Epithelial cell of proximal tubule (primary cell): ENCODE measurements around the gene LSG1. TPM values are rescaled to one million over a fixed set of nuclear protein-coding genes. Genes with fewer than 3 reads are reported as not detected.

Experiments
- DNase-seq: peaks from one replicate; pipeline ENCODE4 v3.0.0-alpha.2; 2011; ENCODE audit warnings: low read depth
- H3K4me3 ChIP-seq: 2 replicates; pipeline ENCODE4 v1.5.1; 2011; ENCODE audit warnings: low read depth, mild to moderate bottlenecking, low read length
- CTCF ChIP-seq: conservative IDR thresholded peaks from 2 replicates; pipeline ENCODE4 v1.5.1; 2012; ENCODE audit warnings: low read depth, mild to moderate bottlenecking, low read length
- total RNA-seq: library from RNA; depleted of rRNA; stranded (reverse); fragments of >200 nt; gene quantifications from 2 replicates; pipeline ENCODE4 v1.2.3, GENCODE V29; 2015

The LSG1 gene
- total RNA-seq, 1 donor from 2014 or later = 29.1 TPM

GRCh38 chr3:194687638-194688199 is 15.7 kb upstream of the LSG1 start:
- no peak for TF ChIP-seq CTCF
- H3K4me3 ChIP-seq = peak overlapping the region; percentile 24
- DNase-seq = no peak

- H3K4me3 ChIP-seq = peak overlapping the region; percentile 24
- TF ChIP-seq CTCF = no peak
- no peak for DNase-seq
These were observed 15.0 kb upstream of the LSG1 start for GRCh38 chr3:194686816-194687637.

GRCh38 chr3:194686414-194686815 is 14.4 kb upstream of the LSG1 start:
- TF ChIP-seq CTCF = no peak
- no peak for DNase-seq

GRCh38 chr3:194685718-194686413 is 13.9 kb upstream of the LSG1 start, which contains the start of gene FAM43A:
FAM43A (plus strand) TSS chr3:194685883; CDS start chr3:194686827, 944 bp downstream.
- DNase-seq = no peak
- peak; percentile 22 for TF ChIP-seq CTCF
- peak within 1 kb of the TSS; percentile 47 for H3K4me3 ChIP-seq

More at GRCh38 chr3:194686414-194686815, 14.4 kb upstream of the LSG1 start:
- peak overlapping the region; percentile 47 for H3K4me3 ChIP-seq

GRCh38 chr3:194685065-194685717 is 13.2 kb upstream of the LSG1 start:
- H3K4me3 ChIP-seq = peak overlapping the region; percentile 47
- TF ChIP-seq CTCF = no peak

GRCh38 chr3:194683380-194683779 is 11.4 kb upstream of the LSG1 start:
- no peak for DNase-seq
- no peak for TF ChIP-seq CTCF
- H3K4me3 ChIP-seq = no peak overlapping the region

More at GRCh38 chr3:194685065-194685717, 13.2 kb upstream of the LSG1 start:
- DNase-seq = no peak
